HCT116 (cell line): ENCODE data around the gene SIN3B. TPM values are rescaled to one million over a fixed set of nuclear protein-coding genes. Genes with fewer than 3 reads are reported as not detected.

Source experiments
- ATAC-seq: fragments of 200-7000 bp; cut with Tn5 transposase; 2 replicates; pipeline ENCODE4 v1.9.1; 2020; ENCODE audit warnings: mild to moderate bottlenecking, moderate library complexity
- BruUV-seq: library from RNA; stranded (reverse); fragments of 400-500 nt; replicated peaks from 2 replicates; lab custom pipeline; 2021; lab: Mats Ljungman, UMichigan
- CTCF ChIA-PET: fragments of 300-600 bp; sonication (Branson Sonifier 250); formaldehyde crosslinking; loops from one replicate; lab custom pipeline; 2021; ENCODE audit warnings: antibody characterized with exemption; lab: Charles Lee
- POLR2A ChIA-PET: fragments of 300-600, 350-600 bp; sonication (Branson Sonifier 250); formaldehyde crosslinking; loops from one replicate; lab custom pipeline; 2021; ENCODE audit warnings: antibody characterized with exemption; lab: Charles Lee
- RAD21 ChIA-PET, 2 experiments: fragments of 300-600 bp; sonication (Branson Sonifier 250); formaldehyde crosslinking; loops; one replicate each; lab custom pipeline; 2023; ENCODE audit warnings: low total read pairs in 2 of 2; ENCODE audit not compliant: uncharacterized antibody in 2 of 2, unreplicated experiment in 2 of 2, low non-redundant PET in 1 of 2; lab: Charles Lee
- DNase-seq: peaks from one replicate; pipeline ENCODE4 v3.0.0-alpha.2; 2010; ENCODE audit warnings: low read depth, low spot score
- H2AFZ ChIP-seq: fragments of 200-600 bp; shearing (Covaris generic), sonication (generic); 2 replicates; pipeline ENCODE4 v1.6.1; 2017; ENCODE audit warnings: low read depth, mixed run types, mixed read lengths, antibody characterized with exemption, low read length; ENCODE audit not compliant: poor library complexity, severe bottlenecking
- H3K27ac ChIP-seq: 2 replicates; pipeline ENCODE4 v1.5.1; 2012; ENCODE audit warnings: low read depth, low read length
- H3K27me3 ChIP-seq: fragments of 200-600 bp; sonication (generic); 2 replicates; pipeline ENCODE4 v1.6.1; 2016; ENCODE audit warnings: mixed run types, low read length, mixed read lengths; ENCODE audit not compliant: insufficient read depth
- H3K36me3 ChIP-seq, 2 experiments: fragments of 200-500 bp in 1 of 2; fragments of 200-600 bp in 1 of 2; sonication (Bioruptor generic) in 1 of 2; sonication (generic) in 1 of 2; 2 replicates each; pipeline versions ENCODE4 v1.5.1 to v1.6.1; 2014 to 2016; ENCODE audit warnings: low read length in 2 of 2, inconsistent platforms in 1 of 2, mixed read lengths in 1 of 2, mixed run types in 1 of 2; ENCODE audit not compliant: insufficient read depth in 2 of 2, control insufficient read depth in 1 of 2
- H3K4me1 ChIP-seq, 2 experiments: fragments of 200-600 bp in 1 of 2; sonication (generic) in 1 of 2; 2 replicates each; pipeline versions ENCODE4 v1.5.1 to v1.6.1; 2012 to 2017; ENCODE audit warnings: low read length in 2 of 2, inconsistent platforms in 1 of 2, mild to moderate bottlenecking in 1 of 2, mixed read lengths in 1 of 2, mixed run types in 1 of 2, moderate library complexity in 1 of 2; ENCODE audit not compliant: insufficient read depth in 2 of 2, control insufficient read depth in 1 of 2
- H3K4me2 ChIP-seq: fragments of 200-600 bp; sonication (generic); 2 replicates; pipeline ENCODE4 v1.6.1; 2017; ENCODE audit warnings: mixed run types, low read length, mixed read lengths
- H3K4me3 ChIP-seq, 2 experiments: fragments of 200-600 bp in 1 of 2; sonication (generic) in 1 of 2; replicated peaks in 1 of 2; 2 replicates each; pipeline ENCODE4 v1.5.1; 2011 to 2016; ENCODE audit warnings: low read length in 2 of 2, control low read depth in 1 of 2, low read depth in 1 of 2, mild to moderate bottlenecking in 1 of 2, mixed read lengths in 1 of 2, mixed run types in 1 of 2
- H3K79me2 ChIP-seq: fragments of 200-600 bp; sonication (generic); 2 replicates; pipeline ENCODE4 v1.6.1; 2017; ENCODE audit warnings: mild to moderate bottlenecking, mixed run types, low read length, moderate library complexity, mixed read lengths; ENCODE audit not compliant: insufficient read depth
- H3K9ac ChIP-seq: fragments of 200-600 bp; sonication (generic); 2 replicates; pipeline ENCODE4 v1.6.1; 2016; ENCODE audit warnings: low read length, mixed read lengths
- H3K9me2 ChIP-seq: fragments of 200-600 bp; sonication (generic), shearing (Covaris generic); 2 replicates; pipeline ENCODE4 v1.6.1; 2017; ENCODE audit warnings: mixed run types, mild to moderate bottlenecking, moderate library complexity; ENCODE audit not compliant: insufficient read depth
- H3K9me3 ChIP-seq, 2 experiments: fragments of 200-500 bp in 1 of 2; fragments of 200-600 bp in 1 of 2; sonication (Bioruptor generic) in 1 of 2; sonication (generic) in 1 of 2; 2 replicates each; pipeline ENCODE4 v1.6.1; 2014 to 2017; ENCODE audit warnings: low read length in 2 of 2, mixed read lengths in 2 of 2, inconsistent platforms in 1 of 2, low read depth in 1 of 2, mild to moderate bottlenecking in 1 of 2, mixed run types in 1 of 2, moderate library complexity in 1 of 2; ENCODE audit not compliant: control insufficient read depth in 1 of 2, insufficient read depth in 1 of 2
- H4K20me1 ChIP-seq: fragments of 200-600 bp; sonication (generic), shearing (Covaris generic); 2 replicates; pipeline ENCODE4 v1.6.1; 2017; ENCODE audit warnings: mixed run types, mild to moderate bottlenecking, moderate library complexity; ENCODE audit not compliant: insufficient read depth
- CBX3 ChIP-seq: IDR thresholded peaks from 2 replicates; pipeline ENCODE4 v1.6.1; 2012; ENCODE audit warnings: low read depth
- CEBPB ChIP-seq: IDR thresholded peaks from 2 replicates; pipeline ENCODE4 v1.6.1; 2012; ENCODE audit warnings: low read depth
- EGR1 ChIP-seq: IDR thresholded peaks from 2 replicates; pipeline ENCODE4 v1.6.1; 2012; ENCODE audit warnings: low read depth
- ELF1 ChIP-seq: IDR thresholded peaks from 2 replicates; pipeline ENCODE4 v1.6.1; 2012; ENCODE audit warnings: low read depth, borderline replicate concordance
- EZH2 ChIP-seq: fragments of 200-600 bp; sonication (generic); IDR thresholded peaks from 2 replicates; pipeline ENCODE4 v1.6.1; 2017; ENCODE audit warnings: antibody characterized with exemption, mixed run types
- EZH2phosphoT487 ChIP-seq: fragments of 200-600 bp; IDR thresholded peaks from 2 replicates; pipeline ENCODE4 v1.6.1; 2018; ENCODE audit warnings: antibody characterized with exemption, borderline replicate concordance
- FOSL1 ChIP-seq: IDR thresholded peaks from 2 replicates; pipeline ENCODE4 v1.6.1; 2012; ENCODE audit warnings: low read depth
- JUND ChIP-seq: IDR thresholded peaks from 2 replicates; pipeline ENCODE4 v1.6.1; 2012
- MAX ChIP-seq: IDR thresholded peaks from 2 replicates; pipeline ENCODE4 v1.6.1; 2012
- RAD21 ChIP-seq: IDR thresholded peaks from 2 replicates; pipeline ENCODE4 v1.6.1; 2012; ENCODE audit warnings: low read depth, mild to moderate bottlenecking
- REST ChIP-seq: IDR thresholded peaks from 2 replicates; pipeline ENCODE4 v1.6.1; 2012; ENCODE audit warnings: low read depth
- SIN3A ChIP-seq: IDR thresholded peaks from 2 replicates; pipeline ENCODE4 v1.6.1; 2012; ENCODE audit warnings: low read depth
- SP1 ChIP-seq: IDR thresholded peaks from 2 replicates; pipeline ENCODE4 v1.6.1; 2012; ENCODE audit warnings: low read depth
- SRF ChIP-seq: IDR thresholded peaks from 2 replicates; pipeline ENCODE4 v1.6.1; 2012; ENCODE audit warnings: low read depth
- TCF7L2 ChIP-seq: IDR thresholded peaks from 2 replicates; pipeline ENCODE4 v1.7.0; 2011; ENCODE audit warnings: borderline replicate concordance, inconsistent platforms; ENCODE audit not compliant: insufficient read depth, insufficient read length; ENCODE audit errors: extremely low read depth
- YY1 ChIP-seq: IDR thresholded peaks from 2 replicates; pipeline ENCODE4 v1.6.1; 2011; ENCODE audit warnings: low read length, low read depth, moderate library complexity, mild to moderate bottlenecking; ENCODE audit not compliant: insufficient replicate concordance; ENCODE audit errors: extremely low read depth
- ZBTB33 ChIP-seq: IDR thresholded peaks from 2 replicates; pipeline ENCODE4 v1.6.1; 2011; ENCODE audit warnings: mild to moderate bottlenecking, low read length, moderate library complexity; ENCODE audit not compliant: insufficient replicate concordance; ENCODE audit errors: extremely low read depth
- ZNF274 ChIP-seq: fragments of 200-500 bp; sonication (Bioruptor generic); IDR thresholded peaks from 2 replicates; pipeline ENCODE4 v1.6.1; 2014; ENCODE audit warnings: mild to moderate bottlenecking, low read depth, low read length, inconsistent platforms
- intact Hi-C: fragments of 100-400 bp; cut with micrococcal nuclease; formaldehyde crosslinking; loops from 2 replicates; pipeline ENCODE4 v1.10.0; 2022
- total RNA-seq: library from RNA; stranded (reverse); gene quantifications from one replicate; pipeline ENCODE4 v1.2.1, GENCODE V29; 2021; ENCODE audit not compliant: unreplicated experiment
- TF ChIP-seq, protein P1 (sequence below), 3 experiments: fragments of 200-600 bp in 1 of 3; sonication (generic) in 1 of 3; IDR thresholded peaks in 2 of 3; conservative IDR thresholded peaks in 1 of 3; 2 replicates each; pipeline ENCODE4 v1.5.1; 2012 to 2017; ENCODE audit warnings: low read depth in 2 of 3, low read length in 2 of 3, antibody characterized with exemption in 1 of 3, borderline replicate concordance in 1 of 3, control low read depth in 1 of 3, mild to moderate bottlenecking in 1 of 3, mixed read lengths in 1 of 3, mixed run types in 1 of 3, moderate library complexity in 1 of 3; ENCODE audit not compliant: insufficient read depth in 1 of 3

Gene SIN3B
- total RNA-seq, 1 experiment from 2014 or later = 59.9 TPM

GRCh38 chr19:16890461-16891184 lies 61.4 kb downstream of the SIN3B start:
- BruUV-seq = no TSS peak
- Histone ChIP-seq H4K20me1 (no peaks in the 10 kb centered on the region), H3K27ac (no peak overlapping the region), H3K79me2 (no peaks in the 10 kb centered on the region), H3K9me2 (no peaks in the 10 kb centered on the region), H3K9ac (no peak overlapping the region), H3K27me3 (no peaks in the 10 kb centered on the region), H3K9me3 (no peaks in the 10 kb centered on the region), H3K36me3 (no peaks in the 10 kb centered on the region), H2AFZ (no peak overlapping the region), H3K4me1 (no peaks in the 10 kb centered on the region), H3K4me2 (no peak overlapping the region), H3K4me3 (no peak overlapping the region)
- TF ChIP-seq FOSL1 (no peak), JUND (no peak), MAX (no peak), EZH2 (no peak), EGR1 (no peak), SRF (no peak), ZNF274 (no peak), REST (no peak), SIN3A (no peak), RAD21 (no peak), CEBPB (no peak), TCF7L2 (no peak), SP1 (no peak), ELF1 (no peak), CBX3 (no peak), EZH2phosphoT487 (no peak), ZBTB33 (no peak), YY1 (no peak)
- TF ChIP-seq, protein P1, sequence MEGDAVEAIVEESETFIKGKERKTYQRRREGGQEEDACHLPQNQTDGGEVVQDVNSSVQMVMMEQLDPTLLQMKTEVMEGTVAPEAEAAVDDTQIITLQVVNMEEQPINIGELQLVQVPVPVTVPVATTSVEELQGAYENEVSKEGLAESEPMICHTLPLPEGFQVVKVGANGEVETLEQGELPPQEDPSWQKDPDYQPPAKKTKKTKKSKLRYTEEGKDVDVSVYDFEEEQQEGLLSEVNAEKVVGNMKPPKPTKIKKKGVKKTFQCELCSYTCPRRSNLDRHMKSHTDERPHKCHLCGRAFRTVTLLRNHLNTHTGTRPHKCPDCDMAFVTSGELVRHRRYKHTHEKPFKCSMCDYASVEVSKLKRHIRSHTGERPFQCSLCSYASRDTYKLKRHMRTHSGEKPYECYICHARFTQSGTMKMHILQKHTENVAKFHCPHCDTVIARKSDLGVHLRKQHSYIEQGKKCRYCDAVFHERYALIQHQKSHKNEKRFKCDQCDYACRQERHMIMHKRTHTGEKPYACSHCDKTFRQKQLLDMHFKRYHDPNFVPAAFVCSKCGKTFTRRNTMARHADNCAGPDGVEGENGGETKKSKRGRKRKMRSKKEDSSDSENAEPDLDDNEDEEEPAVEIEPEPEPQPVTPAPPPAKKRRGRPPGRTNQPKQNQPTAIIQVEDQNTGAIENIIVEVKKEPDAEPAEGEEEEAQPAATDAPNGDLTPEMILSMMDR (IDR thresholded peaks at IDR 0.05 in 2 of 3, conservative IDR thresholded peaks at IDR 0.05 in 1 of 3; ENCODE audit: borderline replicate concordance in 1 of 3, insufficient read depth in 1 of 3, low read depth in 2 of 3, low read length in 2 of 3) = no peak
- ATAC-seq = no peak
- intact Hi-C loops = no loop called here
- no peak for DNase-seq
- ChIA-PET POLR2A (no interaction called here), RAD21 (no interaction called here), CTCF (no interaction called here)
